Measurements from ENCODE around the gene PRDM16.

DNA sequence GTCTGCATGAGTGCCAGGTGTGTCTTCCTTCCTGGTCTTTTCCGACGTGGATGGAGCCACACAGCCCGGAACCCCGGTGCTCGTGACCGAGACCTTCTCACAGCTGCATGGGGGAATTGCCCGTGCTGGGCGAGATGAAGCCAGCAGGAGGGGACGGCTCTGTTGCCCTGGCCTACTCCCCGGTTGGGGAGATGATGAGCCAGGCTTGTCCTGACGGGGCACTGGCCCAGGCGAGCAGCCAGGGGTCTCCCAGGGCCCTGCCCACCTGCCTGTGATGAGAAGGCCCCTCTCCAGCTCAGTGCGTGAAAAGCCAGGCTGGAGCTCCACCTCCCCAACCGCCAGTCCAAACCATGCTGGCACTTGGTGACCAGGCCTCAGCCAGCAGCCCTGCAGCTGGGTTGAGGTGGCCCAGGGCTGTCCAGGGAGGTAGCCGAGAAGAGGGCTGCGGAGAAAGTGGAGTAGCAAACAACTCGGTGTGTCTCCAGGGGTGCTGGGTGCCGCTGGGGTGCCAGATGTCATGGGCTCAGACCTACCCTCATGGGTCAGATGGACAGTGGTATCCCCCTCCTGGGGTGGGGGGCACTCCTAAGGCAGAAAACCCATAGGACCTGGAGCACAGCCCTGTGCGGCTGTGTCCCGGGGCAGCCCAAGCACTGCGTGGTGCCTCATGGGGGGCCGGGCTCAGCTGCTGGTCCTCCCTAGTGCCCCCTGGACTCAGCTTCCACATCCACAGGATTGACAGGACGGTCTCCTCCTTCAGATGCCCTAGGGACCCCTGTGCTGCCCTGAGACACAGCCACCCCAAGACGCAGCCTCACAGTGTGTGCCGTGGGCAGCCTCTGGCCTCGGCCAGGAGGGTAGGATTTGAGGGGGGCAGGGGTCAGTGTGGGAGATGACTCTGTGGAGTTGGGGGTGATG lies 26.1 kb downstream of the PRDM16 start:
- TF ChIP-seq, protein P1, sequence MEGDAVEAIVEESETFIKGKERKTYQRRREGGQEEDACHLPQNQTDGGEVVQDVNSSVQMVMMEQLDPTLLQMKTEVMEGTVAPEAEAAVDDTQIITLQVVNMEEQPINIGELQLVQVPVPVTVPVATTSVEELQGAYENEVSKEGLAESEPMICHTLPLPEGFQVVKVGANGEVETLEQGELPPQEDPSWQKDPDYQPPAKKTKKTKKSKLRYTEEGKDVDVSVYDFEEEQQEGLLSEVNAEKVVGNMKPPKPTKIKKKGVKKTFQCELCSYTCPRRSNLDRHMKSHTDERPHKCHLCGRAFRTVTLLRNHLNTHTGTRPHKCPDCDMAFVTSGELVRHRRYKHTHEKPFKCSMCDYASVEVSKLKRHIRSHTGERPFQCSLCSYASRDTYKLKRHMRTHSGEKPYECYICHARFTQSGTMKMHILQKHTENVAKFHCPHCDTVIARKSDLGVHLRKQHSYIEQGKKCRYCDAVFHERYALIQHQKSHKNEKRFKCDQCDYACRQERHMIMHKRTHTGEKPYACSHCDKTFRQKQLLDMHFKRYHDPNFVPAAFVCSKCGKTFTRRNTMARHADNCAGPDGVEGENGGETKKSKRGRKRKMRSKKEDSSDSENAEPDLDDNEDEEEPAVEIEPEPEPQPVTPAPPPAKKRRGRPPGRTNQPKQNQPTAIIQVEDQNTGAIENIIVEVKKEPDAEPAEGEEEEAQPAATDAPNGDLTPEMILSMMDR (IDR thresholded peaks at IDR 0.05): no peak
- no peak for TF ChIP-seq POLR2A (IDR thresholded peaks at IDR 0.05)

Measured in thyroid gland (tissue), 4 donors.